Retinal pigment epithelial cell (primary cell): Measurements from ENCODE around the gene MEGF9.

Experiments used
- DNase-seq: peaks from one replicate; pipeline ENCODE4 v3.0.0-alpha.2; 2010; ENCODE audit warnings: low read depth
- H3K4me3 ChIP-seq: 2 replicates; pipeline ENCODE4 v1.5.1; 2011; ENCODE audit warnings: mild to moderate bottlenecking, low read length, control low read depth, moderate library complexity
- CTCF ChIP-seq: conservative IDR thresholded peaks from 2 replicates; pipeline ENCODE4 v1.5.1; 2011; ENCODE audit warnings: low read depth, low read length, control low read depth, inconsistent platforms

The MEGF9 gene

GRCh38 chr9:120681121-120681520 is 33.1 kb downstream of the MEGF9 start:
- H3K4me3 ChIP-seq = no peak overlapping the region
- no peak for DNase-seq
- no peak for TF ChIP-seq CTCF

- DNase-seq = no peak
- no peak overlapping the region for H3K4me3 ChIP-seq
- TF ChIP-seq CTCF = no peak
These were observed 33.7 kb downstream of the MEGF9 start for GRCh38 chr9:120680579-120680978.

- DNase-seq = no peak
- no peak overlapping the region for H3K4me3 ChIP-seq
- TF ChIP-seq CTCF = no peak
These were observed 34.1 kb downstream of the MEGF9 start for GRCh38 chr9:120680161-120680560.

- H3K4me3 ChIP-seq = no peak overlapping the region
- no peak for DNase-seq
- no peak for TF ChIP-seq CTCF
These were observed 36.3 kb downstream of the MEGF9 start for GRCh38 chr9:120677965-120678364.

- no peak overlapping the region for H3K4me3 ChIP-seq
- TF ChIP-seq CTCF = no peak
These were observed 37.4 kb downstream of the MEGF9 start for GRCh38 chr9:120676767-120677402.

GRCh38 chr9:120668399-120668798 is 45.9 kb downstream of the MEGF9 start:
- no peak overlapping the region for H3K4me3 ChIP-seq

More at GRCh38 chr9:120676767-120677402, 37.4 kb downstream of the MEGF9 start:
- DNase-seq = no peak

More at GRCh38 chr9:120668399-120668798, 45.9 kb downstream of the MEGF9 start:
- TF ChIP-seq CTCF = no peak
- no peak for DNase-seq
